Measurements from ENCODE around the gene KCNMB2.
A peak's percentile ranks its signal among the peaks of the same experiment; 100 is the strongest.

Gene KCNMB2

GRCh38 chr3:178712247-178712646 lies 176.0 kb downstream of the KCNMB2 start:
- no peak for TF ChIP-seq CTCF (IDR thresholded peaks at IDR 0.05; ENCODE audit: insufficient read depth, low read depth, low read length, missing control alignments)
- DNase-seq (ENCODE audit: low read depth): no peak
- no peak overlapping the region for H3K4me3 ChIP-seq (ENCODE audit: low read length)

- TF ChIP-seq CTCF (IDR thresholded peaks at IDR 0.05; ENCODE audit: insufficient read depth, low read depth, low read length, missing control alignments): no peak
- DNase-seq (ENCODE audit: low read depth): peak; percentile 85
Measured at GRCh38 chr3:178714925-178715832, 178.9 kb downstream of the KCNMB2 start.

GRCh38 chr3:178718995-178719635 lies 182.9 kb downstream of the KCNMB2 start:
- H3K4me3 ChIP-seq (ENCODE audit: low read length): no peak overlapping the region
- TF ChIP-seq CTCF (IDR thresholded peaks at IDR 0.05; ENCODE audit: insufficient read depth, low read depth, low read length, missing control alignments): no peak
- DNase-seq (ENCODE audit: low read depth): peak; percentile 63

More at GRCh38 chr3:178714925-178715832, 178.9 kb downstream of the KCNMB2 start:
- H3K4me3 ChIP-seq (ENCODE audit: low read length): no peak overlapping the region

GRCh38 chr3:178732824-178733223 lies 196.6 kb downstream of the KCNMB2 start:
- no peak for DNase-seq (ENCODE audit: low read depth)
- no peak overlapping the region for H3K4me3 ChIP-seq (ENCODE audit: low read length)
- TF ChIP-seq CTCF (IDR thresholded peaks at IDR 0.05; ENCODE audit: insufficient read depth, low read depth, low read length, missing control alignments): no peak

GRCh38 chr3:178735032-178735674 lies 198.9 kb downstream of the KCNMB2 start:
- no peak overlapping the region for H3K4me3 ChIP-seq (ENCODE audit: low read length)
- DNase-seq (ENCODE audit: low read depth): no peak
- no peak for TF ChIP-seq CTCF (IDR thresholded peaks at IDR 0.05; ENCODE audit: insufficient read depth, low read depth, low read length, missing control alignments)

GRCh38 chr3:178736300-178736699 lies 200.1 kb downstream of the KCNMB2 start:
- H3K4me3 ChIP-seq (ENCODE audit: low read length): no peak overlapping the region
- no peak for DNase-seq (ENCODE audit: low read depth)
- no peak for TF ChIP-seq CTCF (IDR thresholded peaks at IDR 0.05; ENCODE audit: insufficient read depth, low read depth, low read length, missing control alignments)

All from epithelial cell of esophagus (primary cell).